Stimulated activated naive CD8-positive, alpha-beta T cell treated with anti-CD3 and anti-CD28 coated beads, Interleukin-15, Interleukin-2, amounts not matched to agents 100 U/mL and 50 U/mL, for 24 hours (primary cell): Measurements from ENCODE around the gene DNAJB7.
"Not testable (repeated sequence)": the region's sequence is repeated elsewhere in the genome, so short reads cannot be mapped to it uniquely, and the experiment has no call there.

Experiments used
- ATAC-seq: fragments of 150-1000 bp; cut with Tn5 transposase; one replicate; pipeline ENCODE4 v1.10.0; 2021
- DNase-seq: peaks from one replicate; pipeline ENCODE4 v3.0.0; 2021

DNAJB7 gene

GRCh38 chr22:40862013-40862412 lies at the start of gene DNAJB7:
DNAJB7 (minus strand) TSS chr22:40862113; CDS start chr22:40861994, 119 bp downstream.
- DNase-seq (no peak), ATAC-seq (no peak)

- ATAC-seq = no peak
- no peak for DNase-seq
Measured at GRCh38 chr22:40908895-40909294, 47.0 kb upstream of the DNAJB7 start.

- ATAC-seq (no peak), DNase-seq (no peak)
Measured at GRCh38 chr22:40904101-40904500, 42.2 kb upstream of the DNAJB7 start.

- DNase-seq (no peak), ATAC-seq (peak; percentile 66)
Measured at GRCh38 chr22:40898850-40899357, 37.0 kb upstream of the DNAJB7 start.

GRCh38 chr22:40894417-40894816 lies 32.5 kb upstream of the DNAJB7 start:
- ATAC-seq (no peak), DNase-seq (no peak)

- DNase-seq (no peak), ATAC-seq (no peak)
Measured at GRCh38 chr22:40890881-40891280, 29.0 kb upstream of the DNAJB7 start.

- DNase-seq (no peak), ATAC-seq (no peak)
Measured at GRCh38 chr22:40889116-40889515, 27.2 kb upstream of the DNAJB7 start.

- ATAC-seq (no peak), DNase-seq (no peak)
Measured at GRCh38 chr22:40878922-40879321, 17.0 kb upstream of the DNAJB7 start.

GRCh38 chr22:40877488-40877887 lies 15.6 kb upstream of the DNAJB7 start:
- ATAC-seq = no peak
- DNase-seq = no peak

GRCh38 chr22:40876907-40877306 lies 15.0 kb upstream of the DNAJB7 start:
- no peak for DNase-seq
- no peak for ATAC-seq

GRCh38 chr22:40875111-40875510 lies 13.2 kb upstream of the DNAJB7 start:
- no peak for ATAC-seq
- no peak for DNase-seq

- DNase-seq = no peak
- no peak for ATAC-seq
Measured at GRCh38 chr22:40874016-40874415, 12.1 kb upstream of the DNAJB7 start.

GRCh38 chr22:40868379-40868778 lies 6.5 kb upstream of the DNAJB7 start:
- not testable (repeated sequence) for DNase-seq

GRCh38 chr22:40867109-40867508 lies 5.2 kb upstream of the DNAJB7 start:
- no peak for ATAC-seq
- DNase-seq = no peak

More at GRCh38 chr22:40868379-40868778, 6.5 kb upstream of the DNAJB7 start:
- ATAC-seq = not testable (repeated sequence)

- ATAC-seq = no peak
- no peak for DNase-seq
Measured at GRCh38 chr22:40862537-40862936, 624 bp upstream of the DNAJB7 start.

GRCh38 chr22:40857309-40857855 lies 4.5 kb downstream of the DNAJB7 start:
- no peak for DNase-seq
- no peak for ATAC-seq

GRCh38 chr22:40856513-40857308 lies 5.2 kb downstream of the DNAJB7 start, which contains the start of the genes ST13 and XPNPEP3:
ST13 (minus strand) TSS chr22:40856639; CDS start chr22:40856540, 99 bp downstream.
XPNPEP3 (plus strand) TSS chr22:40857148; CDS start chr22:40857182, 34 bp downstream.
- peak; percentile 96 for ATAC-seq

GRCh38 chr22:40855979-40856512 lies 5.9 kb downstream of the DNAJB7 start:
- ATAC-seq = peak; percentile 11
- DNase-seq = no peak

More at GRCh38 chr22:40856513-40857308, 5.2 kb downstream of the DNAJB7 start, which contains the start of the genes ST13 and XPNPEP3:
- DNase-seq = peak; percentile 98

GRCh38 chr22:40855071-40855978 lies 6.6 kb downstream of the DNAJB7 start:
- ATAC-seq (no peak), DNase-seq (peak; percentile 27)

GRCh38 chr22:40853961-40854360 lies 8.0 kb downstream of the DNAJB7 start:
- DNase-seq = no peak

GRCh38 chr22:40853333-40853732 lies 8.6 kb downstream of the DNAJB7 start:
- ATAC-seq (no peak), DNase-seq (no peak)

More at GRCh38 chr22:40853961-40854360, 8.0 kb downstream of the DNAJB7 start:
- no peak for ATAC-seq

GRCh38 chr22:40845816-40846215 lies 16.1 kb downstream of the DNAJB7 start:
- ATAC-seq, DNase-seq: not testable (repeated sequence)
